Pancreas (tissue), 10 donors: Measurements from ENCODE around the gene NUP107. TPM values are rescaled to one million over a fixed set of nuclear protein-coding genes. Genes with fewer than 3 reads are reported as not detected.

Source experiments
- ATAC-seq, 4 donors: fragments of 200-7000 bp; cut with Tn5 transposase; one replicate each; pipeline versions ENCODE4 v1.8.0 to v1.9.1; 2020; ENCODE audit warnings: mild to moderate bottlenecking in 4 of 4, moderate library complexity in 4 of 4
- DNase-seq, 6 donors: peaks; one replicate each; pipeline ENCODE4 v3.0.0-alpha.2; 2020
- FAIRE-seq: peaks from 2 replicates; lab custom pipeline; 2012; peaks lifted over from hg19 to GRCh38; lab: Jason Lieb, UNC
- H3K27ac ChIP-seq, 4 donors: fragments of 200-600 bp; sonication (generic); 1 replicate in 3 of 4; 2 replicates in 1 of 4; pipeline versions ENCODE4 v1.5.0 to v1.8.0; 2020
- H3K27me3 ChIP-seq, 4 donors: fragments of 200-600 bp; one replicate each; pipeline ENCODE4 v1.8.0; 2021
- H3K36me3 ChIP-seq, 3 donors: fragments of 200-600 bp; sonication (generic) in 1 of 3; one replicate each; pipeline versions ENCODE4 v1.5.0 to v1.8.0; 2020 to 2021
- H3K4me1 ChIP-seq, 3 donors: fragments of 200-600 bp; one replicate each; pipeline ENCODE4 v1.8.0; 2021
- H3K4me3 ChIP-seq, 4 donors: fragments of 200-600 bp; sonication (generic) in 2 of 4; one replicate each; pipeline versions ENCODE4 v1.5.0 to v1.8.0; 2020 to 2021
- H3K9me3 ChIP-seq, 4 donors: fragments of 200-600 bp; one replicate each; pipeline ENCODE4 v1.8.0; 2021
- CTCF ChIP-seq, 4 donors: fragments of 200-600 bp; sonication (generic) in 3 of 4; IDR thresholded peaks; one replicate each; pipeline versions ENCODE4 v1.5.0 to v1.8.0; 2021; ENCODE audit warnings: antibody characterized with exemption in 4 of 4
- WGBS, 2 donors: extraction: QIAGEN DNeasy Blood & Tissue Kit; methylation state at CpG; one replicate each; pipeline ENCODE4 v1.1.7; 2013; 5-methylcytosine and 5-hydroxymethylcytosine counted together
- intact Hi-C, 3 donors: fragments of 100-400 bp; cut with DNase I; formaldehyde crosslinking; loops; one replicate each; pipeline versions ENCODE4 v1.11.1 to v1.14.2; 2022
- polyA plus RNA-seq, 2 donors: library from polyadenylated mRNA; stranded (reverse); fragments of 200-250 nt; gene quantifications; one replicate each; pipeline ENCODE4 v1.2.3, GENCODE V29; 2013
- total RNA-seq, 6 donors: library from RNA; stranded (reverse); fragmentation: NEBNext Ultra II Directional in 4 of 6; extraction: Animal tissue kit (Norgen Biotek cat#: 25700) in 4 of 6; gene quantifications; one replicate each; pipeline versions ENCODE4 v1.2.1 to v1.2.4, GENCODE V29; 2021 to 2023
- donor health status: healthy with polysubstance abuse.
- donor health status: DM: no; HTN: no; CAD: no; lungs with moderate emphysema.
- donor health status: DM: no; HTN: no; CAD: no.
- donor health status: control.
- donor health status: control.
- donor health status: Bipolar disorder and iron deficiency.
- donor health status: DM: yes; HTN: yes; CAD: no.
- donor health status: DM: no; HTN: no; CAD: no.
- donor health status: DM: no; HTN: no; CAD: no.
- donor health status: DM: yes; HTN: yes; CAD: no.

NUP107 gene
- total and polyA plus RNA-seq, 8 donors, result 11.3 to 22.1 (median 14.6) TPM

GRCh38 chr12:68761901-68762630 is 75.3 kb downstream of the NUP107 start:
- Histone ChIP-seq H3K36me3 (peaks cover 0 to 15% (median 0%) of the 10 kb centered on the region in 3 donors), H3K27me3 (no peaks in the 10 kb centered on the region), H3K4me3 (no peak overlapping the region), H3K9me3 (no peaks in the 10 kb centered on the region), H3K27ac (no peak overlapping the region), H3K4me1 (no peaks in the 10 kb centered on the region)
- ATAC-seq (no peak), DNase-seq (no peak), FAIRE-seq (no peak)
- no peak for TF ChIP-seq CTCF (IDR thresholded peaks at IDR 0.05)
- intact Hi-C loops, result no loop called here
- WGBS, 2 donors, result 72 to 81% methylated on average over 8 of the region's 8 CpGs

GRCh38 chr12:68762691-68763090 is 75.9 kb downstream of the NUP107 start:
- peaks cover 0 to 15% (median 0%) of the 10 kb centered on the region in 3 donors for H3K36me3 ChIP-seq
- no peaks in the 10 kb centered on the region for H3K4me1 ChIP-seq
- no peaks in the 10 kb centered on the region for H3K9me3 ChIP-seq
- FAIRE-seq, result no peak
- no peak overlapping the region for H3K27ac ChIP-seq
- no peak overlapping the region for H3K4me3 ChIP-seq
- DNase-seq, result no peak
- no peak for TF ChIP-seq CTCF (IDR thresholded peaks at IDR 0.05)
- 97 to 98% methylated on average over 3 of the region's 3 CpGs for WGBS, 2 donors
- intact Hi-C loops, result no loop called here
- no peak for ATAC-seq
- H3K27me3 ChIP-seq, result no peaks in the 10 kb centered on the region

- H3K27ac ChIP-seq, result no peak overlapping the region
- DNase-seq, result no peak
- no peak for TF ChIP-seq CTCF (IDR thresholded peaks at IDR 0.05)
- 95 to 100% methylated on average over 1 of the region's 1 CpG for WGBS, 2 donors
- no peak for FAIRE-seq
- no peak for ATAC-seq
- peaks cover 0 to 10% (median 0%) of the 10 kb centered on the region in 3 donors for H3K36me3 ChIP-seq
- H3K9me3 ChIP-seq, result no peaks in the 10 kb centered on the region
- H3K4me3 ChIP-seq, result no peak overlapping the region
- H3K27me3 ChIP-seq, result no peaks in the 10 kb centered on the region
- intact Hi-C loops, result no loop called here
- no peaks in the 10 kb centered on the region for H3K4me1 ChIP-seq
Measured at GRCh38 chr12:68765696-68766095, 78.9 kb downstream of the NUP107 start.

- Histone ChIP-seq H3K4me1 (no peaks in the 10 kb centered on the region), H3K4me3 (no peak overlapping the region), H3K27me3 (no peaks in the 10 kb centered on the region), H3K27ac (no peak overlapping the region), H3K36me3 (peaks cover 0 to 10% (median 0%) of the 10 kb centered on the region in 3 donors), H3K9me3 (no peaks in the 10 kb centered on the region)
- intact Hi-C loops, result no loop called here
- FAIRE-seq, result no peak
- 89 to 94% methylated on average over 2 of the region's 2 CpGs for WGBS, 2 donors
- ATAC-seq, result no peak
- TF ChIP-seq CTCF (IDR thresholded peaks at IDR 0.05), result no peak
- DNase-seq, result no peak
Measured at GRCh38 chr12:68766646-68767045, 79.9 kb downstream of the NUP107 start.

- H3K27me3 ChIP-seq, result no peaks in the 10 kb centered on the region
- no peaks in the 10 kb centered on the region for H3K4me1 ChIP-seq
- 96% methylated on average over 7 of the region's 7 CpGs for whole genome bisulfite sequencing, 2 donors
- FAIRE-seq (no peak), DNase-seq (no peak), ATAC-seq (no peak)
- H3K36me3 ChIP-seq, result peaks cover 0 to 10% (median 0%) of the 10 kb centered on the region in 3 donors
- no peak overlapping the region for H3K4me3 ChIP-seq
- H3K9me3 ChIP-seq, result no peaks in the 10 kb centered on the region
- no peak for TF ChIP-seq CTCF (IDR thresholded peaks at IDR 0.05)
- H3K27ac ChIP-seq, result no peak overlapping the region
- intact Hi-C loops, result no loop called here
Measured at GRCh38 chr12:68767191-68767590, 80.4 kb downstream of the NUP107 start.
